GM19455 (cell line): Measurements from ENCODE around the gene CRYGS.
A peak's percentile ranks its signal among the peaks of the same experiment; 100 is the strongest.
"Not testable (repeated sequence)": the region's sequence is repeated elsewhere in the genome, so short reads cannot be mapped to it uniquely, and the experiment has no call there.

Experiments used
- ATAC-seq: cut with Tn5 transposase; IDR thresholded peaks from one replicate; pipeline ENCODE4 v1.9.1; 2021; ENCODE audit not compliant: unreplicated experiment

CRYGS gene

GRCh38 chr3:186564586-186564985, 20.4 kb upstream of the CRYGS start:
- ATAC-seq: no peak

GRCh38 chr3:186552408-186553031, 8.3 kb upstream of the CRYGS start:
- no peak for ATAC-seq

GRCh38 chr3:186551387-186551786, 7.2 kb upstream of the CRYGS start:
- no peak for ATAC-seq

GRCh38 chr3:186549497-186549896, 5.3 kb upstream of the CRYGS start:
- no peak for ATAC-seq

- no peak for ATAC-seq
Observed at GRCh38 chr3:186540835-186541226, 3.3 kb downstream of the CRYGS start.

GRCh38 chr3:186540221-186540834, 3.9 kb downstream of the CRYGS start:
- peak; percentile 76 for ATAC-seq

GRCh38 chr3:186538779-186539178, 5.4 kb downstream of the CRYGS start:
- no peak for ATAC-seq

GRCh38 chr3:186536883-186537844, 7.0 kb downstream of the CRYGS start:
- ATAC-seq: no peak

- ATAC-seq: peak; percentile 85
Observed at GRCh38 chr3:186534113-186534669, 10.0 kb downstream of the CRYGS start.

GRCh38 chr3:186532598-186533072, 11.5 kb downstream of the CRYGS start:
- peak; percentile 48 for ATAC-seq

- ATAC-seq: not testable (repeated sequence)
Observed at GRCh38 chr3:186531694-186532093, 12.5 kb downstream of the CRYGS start.

- no peak for ATAC-seq
Observed at GRCh38 chr3:186530415-186530814, 13.8 kb downstream of the CRYGS start.

- ATAC-seq: no peak
Observed at GRCh38 chr3:186529201-186529999, 14.8 kb downstream of the CRYGS start.

GRCh38 chr3:186526256-186526606, 17.9 kb downstream of the CRYGS start:
- ATAC-seq: no peak

- ATAC-seq: no peak
Observed at GRCh38 chr3:186525369-186526255, 18.6 kb downstream of the CRYGS start.

GRCh38 chr3:186524616-186525015, 19.6 kb downstream of the CRYGS start:
- ATAC-seq: no peak

- ATAC-seq: no peak
Observed at GRCh38 chr3:186523434-186523833, 20.7 kb downstream of the CRYGS start.

GRCh38 chr3:186523022-186523421, 21.2 kb downstream of the CRYGS start:
- no peak for ATAC-seq

- peak; percentile 65 for ATAC-seq
Observed at GRCh38 chr3:186520957-186521842, 23.0 kb downstream of the CRYGS start.
